ENCODE data around the gene PACC1.

PACC1 gene

DNA sequence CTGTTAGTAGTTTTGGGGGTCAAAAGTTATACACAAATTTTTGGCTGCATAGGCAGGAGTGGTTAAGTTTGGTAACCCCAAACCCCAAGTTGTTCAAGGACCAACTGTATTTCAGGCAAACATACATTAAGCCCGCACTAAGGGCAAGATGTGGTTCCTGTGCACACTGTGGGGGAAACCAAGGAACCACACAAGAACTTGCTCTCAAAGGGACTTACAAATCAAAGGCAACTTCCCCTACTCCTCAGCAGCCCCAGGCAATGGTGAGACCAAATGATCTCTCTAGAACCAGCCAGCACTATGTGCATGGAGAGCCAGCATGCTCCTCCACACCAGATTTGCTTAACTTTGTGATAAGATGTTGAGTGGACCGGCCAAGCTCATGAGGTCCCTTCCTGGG is 35.3 kb downstream of the PACC1 start:
- TF ChIP-seq, protein P1, sequence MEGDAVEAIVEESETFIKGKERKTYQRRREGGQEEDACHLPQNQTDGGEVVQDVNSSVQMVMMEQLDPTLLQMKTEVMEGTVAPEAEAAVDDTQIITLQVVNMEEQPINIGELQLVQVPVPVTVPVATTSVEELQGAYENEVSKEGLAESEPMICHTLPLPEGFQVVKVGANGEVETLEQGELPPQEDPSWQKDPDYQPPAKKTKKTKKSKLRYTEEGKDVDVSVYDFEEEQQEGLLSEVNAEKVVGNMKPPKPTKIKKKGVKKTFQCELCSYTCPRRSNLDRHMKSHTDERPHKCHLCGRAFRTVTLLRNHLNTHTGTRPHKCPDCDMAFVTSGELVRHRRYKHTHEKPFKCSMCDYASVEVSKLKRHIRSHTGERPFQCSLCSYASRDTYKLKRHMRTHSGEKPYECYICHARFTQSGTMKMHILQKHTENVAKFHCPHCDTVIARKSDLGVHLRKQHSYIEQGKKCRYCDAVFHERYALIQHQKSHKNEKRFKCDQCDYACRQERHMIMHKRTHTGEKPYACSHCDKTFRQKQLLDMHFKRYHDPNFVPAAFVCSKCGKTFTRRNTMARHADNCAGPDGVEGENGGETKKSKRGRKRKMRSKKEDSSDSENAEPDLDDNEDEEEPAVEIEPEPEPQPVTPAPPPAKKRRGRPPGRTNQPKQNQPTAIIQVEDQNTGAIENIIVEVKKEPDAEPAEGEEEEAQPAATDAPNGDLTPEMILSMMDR (IDR thresholded peaks at IDR 0.05; ENCODE audit: low read depth, low read length, missing control alignments): no peak
- no peak for DNase-seq (ENCODE audit: low read depth)
- no peak overlapping the region for H3K4me3 ChIP-seq (ENCODE audit: low read depth, low read length)
- in situ Hi-C loops (cut with HindIII; ENCODE audit: low sequenced_read_pairs): no loop called here

DNA sequence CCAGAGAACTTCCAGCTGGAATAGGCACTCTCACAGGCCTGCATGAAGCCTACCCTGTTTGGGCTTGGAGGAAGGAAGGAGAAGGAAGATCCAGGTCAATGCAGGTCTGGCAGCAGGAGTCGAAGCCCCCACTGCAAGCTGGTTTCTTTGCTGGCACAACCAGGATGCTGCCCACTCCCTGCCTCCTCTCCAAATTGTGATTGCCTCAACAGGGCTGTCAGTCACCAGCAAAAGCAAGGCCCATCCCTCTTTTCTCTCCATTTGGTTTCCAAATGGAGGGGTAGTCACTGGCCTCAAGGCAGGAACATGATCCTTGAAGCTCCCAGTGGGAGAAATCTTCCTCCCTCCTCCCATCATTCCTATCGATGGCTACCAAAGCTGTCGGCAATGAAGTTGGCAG is 37.0 kb downstream of the PACC1 start:
- in situ Hi-C loops (cut with HindIII; ENCODE audit: low sequenced_read_pairs): no loop called here
- TF ChIP-seq, protein P1 (IDR thresholded peaks at IDR 0.05; ENCODE audit: low read depth, low read length, missing control alignments): no peak
- no peak for DNase-seq (ENCODE audit: low read depth)
- H3K4me3 ChIP-seq (ENCODE audit: low read depth, low read length): no peak overlapping the region

DNA sequence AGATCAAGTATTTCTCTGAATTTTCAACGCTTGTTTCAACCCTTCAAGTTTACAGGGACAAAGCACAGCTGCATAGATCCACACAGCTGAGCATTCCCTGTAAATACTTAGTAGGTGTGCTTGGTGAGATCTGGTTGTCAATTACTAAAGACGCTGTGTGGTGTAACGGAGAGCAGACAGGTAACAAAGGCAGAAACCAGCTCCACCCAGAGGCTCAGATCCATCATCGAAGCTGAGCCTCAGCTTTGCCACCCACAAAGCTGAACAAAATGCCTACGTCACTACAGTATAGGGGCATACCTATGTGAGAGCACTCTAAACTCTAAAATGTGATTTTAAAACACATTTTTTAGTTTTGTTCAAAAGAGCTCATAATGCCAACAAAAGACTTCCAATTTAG is 38.7 kb downstream of the PACC1 start:
- no peak for DNase-seq (ENCODE audit: low read depth)
- in situ Hi-C loops (cut with HindIII; ENCODE audit: low sequenced_read_pairs): no loop called here
- TF ChIP-seq, protein P1 (IDR thresholded peaks at IDR 0.05; ENCODE audit: low read depth, low read length, missing control alignments): no peak
- no peak overlapping the region for H3K4me3 ChIP-seq (ENCODE audit: low read depth, low read length)

DNA sequence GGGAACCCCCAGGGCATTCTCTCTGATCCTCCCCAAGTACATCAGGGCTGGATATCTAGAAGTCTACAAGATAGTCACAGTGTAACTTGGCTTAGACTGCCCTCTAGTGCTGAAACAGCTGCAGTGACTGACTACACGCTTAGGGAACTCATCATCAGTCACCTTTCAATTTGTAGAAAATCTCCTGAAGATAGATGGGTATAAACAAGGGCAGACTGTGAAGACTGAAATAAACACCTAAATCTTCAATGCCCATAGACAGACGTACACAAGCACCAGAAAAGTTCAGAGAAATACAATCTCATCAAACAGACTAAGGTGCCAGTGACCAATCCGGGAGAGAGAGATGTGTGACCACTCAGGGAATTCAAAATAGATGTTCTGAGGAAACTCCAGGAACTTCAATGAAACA is 46.6 kb downstream of the PACC1 start:
- H3K4me3 ChIP-seq (ENCODE audit: low read depth, low read length): no peak overlapping the region
- peak; percentile 69 for DNase-seq (ENCODE audit: low read depth)
- TF ChIP-seq, protein P1 (IDR thresholded peaks at IDR 0.05; ENCODE audit: low read depth, low read length, missing control alignments): peak; percentile 92
- in situ Hi-C loops (cut with HindIII; ENCODE audit: low sequenced_read_pairs): loop anchor here (10.0 kb wide), 1 partner anchor 303 kb away; no protein-coding TSS in a partner anchor

DNA sequence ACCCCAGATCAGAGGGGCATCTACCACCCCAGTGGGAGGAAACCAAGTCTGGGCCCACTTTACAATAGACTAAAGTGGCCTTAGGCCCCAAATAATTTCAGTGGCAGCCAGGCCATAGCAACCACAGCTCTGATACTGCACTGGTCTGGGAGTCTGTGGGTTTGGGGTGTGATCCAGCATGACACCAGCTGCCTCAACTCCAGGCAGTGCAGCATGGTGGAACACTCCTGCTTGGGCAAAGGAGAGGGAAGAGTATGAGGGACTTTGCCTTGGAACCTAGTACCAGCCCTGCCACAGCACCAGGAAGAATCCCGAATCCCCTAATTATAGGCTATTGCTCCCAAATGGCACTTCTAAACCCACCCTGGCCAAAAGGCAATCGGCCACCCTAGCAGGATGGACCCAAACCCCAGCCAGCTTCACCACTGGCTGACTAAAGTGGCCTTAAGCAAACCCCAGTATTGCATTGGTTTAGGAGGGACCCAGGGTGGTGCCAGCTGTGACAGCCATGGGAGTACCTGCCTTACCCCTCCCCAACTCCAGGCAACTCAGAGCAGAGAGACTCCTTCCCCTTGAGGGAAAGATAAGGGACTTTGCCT is 47.1 kb downstream of the PACC1 start:
- H3K4me3 ChIP-seq (ENCODE audit: low read depth, low read length): no peak overlapping the region
- in situ Hi-C loops (cut with HindIII; ENCODE audit: low sequenced_read_pairs): loop anchor here (10.0 kb wide), 1 partner anchor 303 kb away; no protein-coding TSS in a partner anchor
- DNase-seq (ENCODE audit: low read depth): no peak
- TF ChIP-seq, protein P1 (IDR thresholded peaks at IDR 0.05; ENCODE audit: low read depth, low read length, missing control alignments): no peak

DNA sequence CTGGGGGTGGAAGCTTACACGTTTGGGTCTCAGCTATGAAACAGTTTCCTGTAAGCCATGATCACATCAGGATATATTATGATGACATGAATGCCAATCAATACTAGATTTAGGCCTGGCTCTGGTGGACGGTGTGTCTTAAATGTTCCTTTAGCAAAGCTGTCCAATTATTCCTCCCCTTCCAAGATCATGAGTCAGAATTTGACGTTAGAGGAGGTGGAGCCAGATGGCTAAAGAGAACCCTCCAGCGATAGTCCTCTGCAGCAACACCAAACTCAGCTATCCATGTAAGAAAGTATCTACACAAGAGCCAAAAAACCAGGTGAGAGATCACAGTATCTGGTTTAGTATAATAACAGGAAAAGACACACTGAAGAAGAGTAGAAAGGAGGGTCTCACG is 47.8 kb downstream of the PACC1 start:
- in situ Hi-C loops (cut with HindIII; ENCODE audit: low sequenced_read_pairs): loop anchor here (10.0 kb wide), 1 partner anchor 302 kb away; no protein-coding TSS in a partner anchor
- DNase-seq (ENCODE audit: low read depth): no peak
- TF ChIP-seq, protein P1 (IDR thresholded peaks at IDR 0.05; ENCODE audit: low read depth, low read length, missing control alignments): no peak
- no peak overlapping the region for H3K4me3 ChIP-seq (ENCODE audit: low read depth, low read length)
